T47D (cell line): ENCODE measurements around the gene PARP14.

Experiments used
- DNase-seq, 2 experiments: peaks; one replicate each; pipeline versions ENCODE4 v3.0.0 to v3.0.0-alpha.2; 2011 to 2012; ENCODE audit warnings: low read depth in 1 of 2, low spot score in 1 of 2
- JUND ChIP-seq: IDR thresholded peaks from 2 replicates; pipeline ENCODE4 v1.6.1; 2012; ENCODE audit warnings: low read depth
- in situ Hi-C: cut with HindIII; loops from 2 replicates; pipeline ENCODE4 v1.10.0; 2016; ENCODE audit warnings: low sequenced_read_pairs, low pct_unique_long_range_greater_than_20kb

PARP14 gene

DNA sequence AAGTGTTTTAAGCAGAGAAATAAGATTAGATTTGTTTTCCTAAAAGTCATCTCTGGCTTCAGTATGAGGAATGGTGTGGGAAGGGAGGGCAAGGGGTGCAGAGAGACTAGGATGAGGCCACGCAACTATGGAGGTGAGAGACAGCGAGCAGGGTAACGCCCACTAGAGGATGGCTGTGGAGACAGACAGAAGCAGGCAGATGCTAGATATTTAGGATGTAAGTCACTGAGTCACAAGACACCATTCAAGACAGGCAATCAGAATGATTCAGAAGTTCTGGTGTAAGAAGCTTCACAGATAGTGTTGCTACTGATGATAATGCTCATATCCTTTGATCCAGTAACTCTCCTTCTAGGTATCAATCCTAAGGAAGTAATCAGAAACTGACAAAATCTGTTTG, 93.9 kb downstream of the PARP14 start:
- in situ Hi-C loops, result no loop called here
- no peak for TF ChIP-seq JUND
- no peak for DNase-seq

DNA sequence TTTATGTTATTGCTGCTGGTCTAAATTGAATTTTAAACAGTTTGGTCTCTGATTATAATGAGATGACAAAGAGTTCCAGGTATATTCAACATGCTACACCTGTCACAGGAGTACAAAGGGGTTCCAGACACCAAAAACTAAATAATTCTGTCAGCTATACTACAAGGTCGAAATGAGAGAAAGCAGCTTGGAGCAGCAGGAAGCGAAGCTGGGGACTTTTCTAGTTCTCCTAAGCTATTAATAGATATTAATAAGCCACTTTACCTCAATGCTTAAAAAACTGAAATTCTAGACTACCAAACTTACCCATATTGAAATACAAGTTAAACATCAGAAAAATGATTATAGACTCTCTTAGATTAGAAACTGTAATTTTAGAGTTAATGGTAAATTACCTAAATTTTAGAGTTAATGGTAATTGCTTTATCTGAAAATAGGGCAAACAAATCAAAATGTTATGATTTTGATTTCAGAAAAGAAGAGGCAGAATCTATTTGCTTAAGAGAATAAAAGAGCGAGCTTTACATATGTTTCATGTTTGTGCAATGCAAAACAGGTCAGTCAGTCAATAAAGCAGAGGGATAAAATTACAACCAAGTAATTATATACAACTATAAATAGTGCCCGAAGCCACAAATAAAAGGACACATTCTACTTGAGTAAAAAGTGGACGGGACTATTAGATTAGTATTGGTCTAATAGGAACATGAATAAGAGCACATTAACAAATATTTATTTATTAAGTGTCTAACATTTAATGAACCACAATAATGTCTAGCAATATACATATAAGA, 96.2 kb downstream of the PARP14 start:
- DNase-seq, result peak in 1 of 2 experiments; percentile 40
- in situ Hi-C loops, result no loop called here

DNA sequence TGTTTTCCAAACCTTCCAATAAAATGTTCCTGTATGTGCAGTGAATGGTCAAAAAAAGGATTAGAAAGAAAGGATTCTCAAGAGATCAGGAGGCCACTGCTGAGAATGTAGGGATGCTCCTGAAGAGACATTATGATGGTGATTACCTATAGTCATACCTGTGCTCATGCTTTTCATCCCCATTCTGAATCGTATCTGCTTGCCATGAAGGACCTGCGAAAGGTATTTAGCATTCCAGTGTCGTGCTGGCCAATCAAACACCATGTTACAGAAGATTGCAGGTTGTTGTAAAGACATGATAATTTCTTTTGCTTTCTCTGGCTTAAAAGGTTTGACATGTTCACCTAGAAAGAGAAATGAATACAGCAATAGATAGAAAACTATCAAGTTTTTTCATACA, 96.9 kb downstream of the PARP14 start:
- TF ChIP-seq JUND, result no peak
- DNase-seq, result no peak
- in situ Hi-C loops, result no loop called here

More for the DNA sequence above, 96.2 kb downstream of the PARP14 start:
- TF ChIP-seq JUND, result no peak
